ENCODE results near the gene ASCC2.

DNA sequence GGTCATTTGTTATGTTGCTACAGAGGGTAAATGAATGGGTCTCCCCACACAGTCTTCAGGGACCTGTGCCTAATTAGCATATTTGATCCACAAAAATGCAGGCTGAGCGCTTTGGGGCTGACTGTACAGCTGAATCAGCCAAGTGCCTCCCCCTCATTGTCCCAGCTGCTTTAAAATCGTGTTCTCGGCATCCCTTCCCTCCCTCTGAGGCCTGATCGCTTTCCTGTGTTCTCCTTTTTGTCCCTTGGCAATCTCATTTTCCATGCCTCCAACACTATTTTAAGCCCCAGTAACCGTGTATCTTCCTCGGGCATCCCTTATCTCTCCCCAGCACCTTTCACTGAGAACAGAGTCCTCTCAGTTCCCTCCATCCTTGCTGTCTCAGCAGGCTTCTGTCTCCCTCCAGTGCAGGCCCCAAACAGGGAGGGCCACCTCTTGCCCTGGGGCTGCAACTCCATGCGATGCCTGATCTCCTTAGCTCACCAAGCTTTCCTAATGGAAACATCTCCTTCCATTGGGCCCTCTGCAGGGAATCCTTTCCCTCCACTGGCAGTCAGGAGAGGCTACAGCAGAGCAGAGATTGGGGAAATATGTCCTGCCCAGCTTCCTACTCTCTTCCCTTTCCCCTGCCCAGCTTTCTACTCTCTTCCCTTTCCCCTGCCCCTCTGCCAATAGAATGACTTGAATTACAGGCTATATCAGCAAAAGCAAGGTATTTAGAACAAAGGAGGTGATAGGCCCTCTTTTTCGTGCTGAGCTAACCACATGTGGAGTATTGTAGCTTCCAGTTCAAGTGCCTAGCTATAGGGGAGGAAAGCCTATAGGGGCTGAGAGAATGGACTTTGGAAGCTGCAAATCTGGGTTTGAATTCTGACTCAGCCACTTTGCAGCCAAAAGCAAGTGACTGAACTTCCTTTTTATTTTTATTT, 57.1 kb downstream of the ASCC2 start:
- TF ChIP-seq, protein P1, sequence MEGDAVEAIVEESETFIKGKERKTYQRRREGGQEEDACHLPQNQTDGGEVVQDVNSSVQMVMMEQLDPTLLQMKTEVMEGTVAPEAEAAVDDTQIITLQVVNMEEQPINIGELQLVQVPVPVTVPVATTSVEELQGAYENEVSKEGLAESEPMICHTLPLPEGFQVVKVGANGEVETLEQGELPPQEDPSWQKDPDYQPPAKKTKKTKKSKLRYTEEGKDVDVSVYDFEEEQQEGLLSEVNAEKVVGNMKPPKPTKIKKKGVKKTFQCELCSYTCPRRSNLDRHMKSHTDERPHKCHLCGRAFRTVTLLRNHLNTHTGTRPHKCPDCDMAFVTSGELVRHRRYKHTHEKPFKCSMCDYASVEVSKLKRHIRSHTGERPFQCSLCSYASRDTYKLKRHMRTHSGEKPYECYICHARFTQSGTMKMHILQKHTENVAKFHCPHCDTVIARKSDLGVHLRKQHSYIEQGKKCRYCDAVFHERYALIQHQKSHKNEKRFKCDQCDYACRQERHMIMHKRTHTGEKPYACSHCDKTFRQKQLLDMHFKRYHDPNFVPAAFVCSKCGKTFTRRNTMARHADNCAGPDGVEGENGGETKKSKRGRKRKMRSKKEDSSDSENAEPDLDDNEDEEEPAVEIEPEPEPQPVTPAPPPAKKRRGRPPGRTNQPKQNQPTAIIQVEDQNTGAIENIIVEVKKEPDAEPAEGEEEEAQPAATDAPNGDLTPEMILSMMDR (IDR thresholded peaks at IDR 0.05): no peak
- TF ChIP-seq POLR2A (IDR thresholded peaks at IDR 0.05): no peak
